Esophagus squamous epithelium (tissue), 5 donors: Measurements from ENCODE around the gene LIPC. TPM values are rescaled to one million over a fixed set of nuclear protein-coding genes. Genes with fewer than 3 reads are reported as not detected.

Experiments
- DNase-seq: peaks from one replicate; lab custom pipeline; 2025; lab: John Stamatoyannopoulos, UW
- H3K27ac ChIP-seq, 4 donors: fragments of 200-600 bp; sonication (generic); one replicate each; pipeline ENCODE4 v1.5.1; 2016 to 2019; ENCODE audit warnings: mild to moderate bottlenecking in 1 of 4
- H3K27me3 ChIP-seq, 4 donors: fragments of 200-600 bp; sonication (generic); 1 replicate in 3 of 4; 2 replicates in 1 of 4; pipeline versions ENCODE4 v1.5.1 to v1.6.0; 2017 to 2021; ENCODE audit warnings: antibody characterized with exemption in 1 of 4
- H3K36me3 ChIP-seq, 3 donors: fragments of 200-600 bp; sonication (generic); one replicate each; pipeline ENCODE4 v1.5.1; 2016 to 2019
- H3K4me1 ChIP-seq, 3 donors: fragments of 200-600 bp; sonication (generic); one replicate each; pipeline ENCODE4 v1.5.1; 2017 to 2019
- H3K4me3 ChIP-seq, 4 donors: fragments of 200-600 bp; sonication (generic); 1 replicate in 3 of 4; 2 replicates in 1 of 4; pipeline ENCODE4 v1.5.1; 2016 to 2019; ENCODE audit warnings: mild to moderate bottlenecking in 2 of 4, moderate library complexity in 1 of 4
- H3K9me3 ChIP-seq, 3 donors: fragments of 200-600 bp; sonication (generic); one replicate each; pipeline ENCODE4 v1.5.1; 2016 to 2019
- CTCF ChIP-seq, 6 experiments: fragments of 450-650 bp in 4 of 6; fragments of 200-600 bp in 2 of 6; sonication (generic) in 2 of 6; IDR thresholded peaks; one replicate each; pipeline ENCODE4 v1.5.1; 2016 to 2019; ENCODE audit warnings: antibody characterized with exemption in 6 of 6, mild to moderate bottlenecking in 4 of 6, moderate library complexity in 4 of 6
- POLR2A ChIP-seq, 4 donors: fragments of 450-650 bp; IDR thresholded peaks; one replicate each; pipeline ENCODE4 v1.6.1; 2017; ENCODE audit warnings: antibody characterized with exemption in 4 of 4, mild to moderate bottlenecking in 4 of 4, moderate library complexity in 3 of 4
- WGBS, 2 donors: methylation state at CpG; one replicate each; pipeline ENCODE4 v1.1.5; 2018; 5-methylcytosine and 5-hydroxymethylcytosine counted together
- intact Hi-C: fragments of 100-400 bp; cut with DNase I; formaldehyde crosslinking; loops from one replicate; pipeline ENCODE4 v1.15.0; 2022
- total RNA-seq, 4 donors: library from RNA; depleted of rRNA; stranded (reverse); fragments of >200 nt; gene quantifications; one replicate each; pipeline ENCODE4 v1.1.0, GENCODE V29; 2016
- donor health status: DM: yes; HTN: yes; CAD: no.

Gene LIPC
- total RNA-seq, 4 donors from 2014 or later: 0.27 to 1.1 (median 0.38) TPM; not detected in 1

GRCh38 chr15:58538225-58538727 lies 106.5 kb downstream of the LIPC start:
- no peaks in the 10 kb centered on the region for H3K9me3 ChIP-seq
- H3K4me1 ChIP-seq: no peaks in the 10 kb centered on the region
- intact Hi-C loops: no loop called here
- no peak overlapping the region for H3K4me3 ChIP-seq
- no peaks in the 10 kb centered on the region for H3K27me3 ChIP-seq
- WGBS, 2 donors: 83 to 88% methylated on average over 15 to 16 of the region's 16 CpGs
- H3K36me3 ChIP-seq: no peaks in the 10 kb centered on the region
- DNase-seq: no peak
- TF ChIP-seq CTCF (IDR thresholded peaks at IDR 0.05) (no peak), POLR2A (IDR thresholded peaks at IDR 0.05) (no peak)
- no peak overlapping the region for H3K27ac ChIP-seq

- intact Hi-C loops: no loop called here
- H3K4me1 ChIP-seq: no peaks in the 10 kb centered on the region
- no peak overlapping the region for H3K4me3 ChIP-seq
- H3K27ac ChIP-seq: no peak overlapping the region
- no peaks in the 10 kb centered on the region for H3K36me3 ChIP-seq
- no peak for TF ChIP-seq CTCF (IDR thresholded peaks at IDR 0.05)
- TF ChIP-seq POLR2A (IDR thresholded peaks at IDR 0.05): no peak
- H3K27me3 ChIP-seq: no peaks in the 10 kb centered on the region
- WGBS, 2 donors: 95 to 96% methylated on average over 3 of the region's 3 CpGs
- no peaks in the 10 kb centered on the region for H3K9me3 ChIP-seq
- DNase-seq: no peak
These were observed 107.1 kb downstream of the LIPC start for GRCh38 chr15:58538901-58539300.

GRCh38 chr15:58539548-58539947 lies 107.8 kb downstream of the LIPC start:
- Histone ChIP-seq H3K27me3 (no peaks in the 10 kb centered on the region), H3K27ac (no peak overlapping the region), H3K4me3 (no peak overlapping the region), H3K4me1 (no peaks in the 10 kb centered on the region), H3K36me3 (no peaks in the 10 kb centered on the region), H3K9me3 (no peaks in the 10 kb centered on the region)
- WGBS, 2 donors: 65 to 73% methylated on average over 1 of the region's 1 CpG
- DNase-seq: no peak
- intact Hi-C loops: no loop called here
- no peak for TF ChIP-seq POLR2A (IDR thresholded peaks at IDR 0.05)
- TF ChIP-seq CTCF (IDR thresholded peaks at IDR 0.05): no peak

- no peak overlapping the region for H3K27ac ChIP-seq
- no peak overlapping the region for H3K4me3 ChIP-seq
- no peaks in the 10 kb centered on the region for H3K9me3 ChIP-seq
- WGBS, 2 donors: 89 to 93% methylated on average over 14 to 22 of the region's 22 CpGs
- no peaks in the 10 kb centered on the region for H3K27me3 ChIP-seq
- DNase-seq: no peak
- intact Hi-C loops: no loop called here
- TF ChIP-seq CTCF (IDR thresholded peaks at IDR 0.05) (no peak), POLR2A (IDR thresholded peaks at IDR 0.05) (no peak)
- H3K4me1 ChIP-seq: no peaks in the 10 kb centered on the region
- H3K36me3 ChIP-seq: no peaks in the 10 kb centered on the region
These were observed 109.8 kb downstream of the LIPC start for GRCh38 chr15:58541410-58542087.

GRCh38 chr15:58543664-58544335 lies 112.0 kb downstream of the LIPC start:
- TF ChIP-seq POLR2A (IDR thresholded peaks at IDR 0.05) (no peak), CTCF (IDR thresholded peaks at IDR 0.05) (no peak)
- WGBS, 2 donors: 86 to 93% methylated on average over 17 of the region's 17 CpGs
- intact Hi-C loops: no loop called here
- no peaks in the 10 kb centered on the region for H3K9me3 ChIP-seq
- no peak overlapping the region for H3K4me3 ChIP-seq
- H3K4me1 ChIP-seq: peaks cover 0 to 7% (median 7%) of the 10 kb centered on the region in 3 donors
- no peak overlapping the region for H3K27ac ChIP-seq
- no peak for DNase-seq
- H3K27me3 ChIP-seq: no peaks in the 10 kb centered on the region
- H3K36me3 ChIP-seq: no peaks in the 10 kb centered on the region
